Activated B cell treated with CpG ODN at 0.5 μM for 24 hours (primary cell): Measurements from ENCODE around the gene THOC2. TPM values are rescaled to one million over a fixed set of nuclear protein-coding genes. Genes with fewer than 3 reads are reported as not detected.
"Not testable (repeated sequence)": the region's sequence is repeated elsewhere in the genome, so short reads cannot be mapped to it uniquely, and the experiment has no call there.

Source experiments
- ATAC-seq: fragments of 200-7000 bp; cut with Tn5 transposase; one replicate; pipeline ENCODE4 v1.10.0; 2021; ENCODE audit warnings: low read depth, mild to moderate bottlenecking, moderate library complexity
- CTCF ChIA-PET: fragments of 350-600 bp; sonication (Branson Sonifier 250); formaldehyde crosslinking; loops from one replicate; lab custom pipeline; 2021; ENCODE audit warnings: antibody characterized with exemption; lab: Charles Lee
- POLR2A ChIA-PET: fragments of 350-600 bp; sonication (Branson Sonifier 250); formaldehyde crosslinking; loops from one replicate; lab custom pipeline; 2021; ENCODE audit warnings: antibody characterized with exemption; lab: Charles Lee
- DNase-seq: peaks from one replicate; pipeline ENCODE4 v3.0.0; 2022
- H3K27ac Mint-ChIP-seq: one replicate; pipeline ENCODE4 v1.8.0; 2020; ENCODE audit warnings: mixed read lengths
- H3K27me3 Mint-ChIP-seq: one replicate; pipeline ENCODE4 v1.8.0; 2021; ENCODE audit warnings: mixed read lengths
- H3K36me3 Mint-ChIP-seq: one replicate; pipeline ENCODE4 v1.8.0; 2021; ENCODE audit warnings: low read depth, mixed read lengths
- H3K4me1 Mint-ChIP-seq: one replicate; pipeline ENCODE4 v1.8.0; 2021; ENCODE audit warnings: mixed read lengths
- H3K4me3 Mint-ChIP-seq: one replicate; pipeline ENCODE4 v1.8.0; 2020; ENCODE audit warnings: mild to moderate bottlenecking, mixed read lengths
- H3K9me3 Mint-ChIP-seq: one replicate; pipeline ENCODE4 v1.8.0; 2020; ENCODE audit warnings: mixed read lengths
- CTCF ChIP-seq: fragments of 200-600 bp; IDR thresholded peaks from one replicate; pipeline ENCODE4 v1.8.0; 2022; ENCODE audit warnings: antibody characterized with exemption, mild to moderate bottlenecking
- intact Hi-C: fragments of 100-400 bp; cut with micrococcal nuclease; formaldehyde crosslinking; loops from one replicate; pipeline ENCODE4 v1.15.1; 2024
- total RNA-seq: library from RNA; stranded (reverse); gene quantifications from 2 replicates; pipeline ENCODE4 v1.2.3, GENCODE V29; 2022

THOC2 gene, protein sequence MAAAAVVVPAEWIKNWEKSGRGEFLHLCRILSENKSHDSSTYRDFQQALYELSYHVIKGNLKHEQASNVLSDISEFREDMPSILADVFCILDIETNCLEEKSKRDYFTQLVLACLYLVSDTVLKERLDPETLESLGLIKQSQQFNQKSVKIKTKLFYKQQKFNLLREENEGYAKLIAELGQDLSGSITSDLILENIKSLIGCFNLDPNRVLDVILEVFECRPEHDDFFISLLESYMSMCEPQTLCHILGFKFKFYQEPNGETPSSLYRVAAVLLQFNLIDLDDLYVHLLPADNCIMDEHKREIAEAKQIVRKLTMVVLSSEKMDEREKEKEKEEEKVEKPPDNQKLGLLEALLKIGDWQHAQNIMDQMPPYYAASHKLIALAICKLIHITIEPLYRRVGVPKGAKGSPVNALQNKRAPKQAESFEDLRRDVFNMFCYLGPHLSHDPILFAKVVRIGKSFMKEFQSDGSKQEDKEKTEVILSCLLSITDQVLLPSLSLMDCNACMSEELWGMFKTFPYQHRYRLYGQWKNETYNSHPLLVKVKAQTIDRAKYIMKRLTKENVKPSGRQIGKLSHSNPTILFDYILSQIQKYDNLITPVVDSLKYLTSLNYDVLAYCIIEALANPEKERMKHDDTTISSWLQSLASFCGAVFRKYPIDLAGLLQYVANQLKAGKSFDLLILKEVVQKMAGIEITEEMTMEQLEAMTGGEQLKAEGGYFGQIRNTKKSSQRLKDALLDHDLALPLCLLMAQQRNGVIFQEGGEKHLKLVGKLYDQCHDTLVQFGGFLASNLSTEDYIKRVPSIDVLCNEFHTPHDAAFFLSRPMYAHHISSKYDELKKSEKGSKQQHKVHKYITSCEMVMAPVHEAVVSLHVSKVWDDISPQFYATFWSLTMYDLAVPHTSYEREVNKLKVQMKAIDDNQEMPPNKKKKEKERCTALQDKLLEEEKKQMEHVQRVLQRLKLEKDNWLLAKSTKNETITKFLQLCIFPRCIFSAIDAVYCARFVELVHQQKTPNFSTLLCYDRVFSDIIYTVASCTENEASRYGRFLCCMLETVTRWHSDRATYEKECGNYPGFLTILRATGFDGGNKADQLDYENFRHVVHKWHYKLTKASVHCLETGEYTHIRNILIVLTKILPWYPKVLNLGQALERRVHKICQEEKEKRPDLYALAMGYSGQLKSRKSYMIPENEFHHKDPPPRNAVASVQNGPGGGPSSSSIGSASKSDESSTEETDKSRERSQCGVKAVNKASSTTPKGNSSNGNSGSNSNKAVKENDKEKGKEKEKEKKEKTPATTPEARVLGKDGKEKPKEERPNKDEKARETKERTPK (N-terminal part only)
- total RNA-seq: 97.8 and 106 TPM in 2 replicates

DNA sequence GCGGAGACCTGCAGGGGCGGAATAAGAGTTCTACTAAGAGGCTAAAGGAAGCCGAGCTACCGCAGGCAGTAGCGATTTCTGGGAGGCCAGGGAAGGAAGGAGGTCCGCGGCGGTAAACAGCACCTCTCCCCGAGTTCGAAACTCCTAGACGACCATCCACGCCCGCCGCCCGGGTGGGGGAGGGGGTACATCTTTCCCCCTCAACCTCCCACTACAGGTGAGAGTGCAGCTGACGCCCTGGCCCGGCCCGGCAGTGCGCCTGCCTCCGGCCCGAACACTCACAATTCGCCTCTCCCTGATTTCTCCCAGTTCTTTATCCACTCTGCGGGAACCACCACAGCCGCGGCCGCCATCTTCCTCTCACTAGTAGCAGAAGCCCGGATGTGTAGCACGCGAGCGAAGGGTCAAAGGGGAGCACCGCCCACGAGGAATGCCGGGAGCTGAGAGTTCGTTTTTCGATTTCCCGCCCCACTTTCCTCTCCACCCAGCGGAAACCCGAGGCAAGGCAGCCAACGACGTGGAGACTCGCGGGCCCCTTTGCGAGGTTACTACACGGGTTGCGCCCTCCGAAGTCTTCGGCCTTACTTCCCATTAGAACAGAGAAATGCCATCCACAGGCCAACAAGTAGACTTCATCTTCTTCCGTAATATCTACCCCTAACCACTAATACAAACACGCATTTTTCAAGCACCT is at the start of gene THOC2:
TSS of gene THOC2 (minus strand) at position 383 of the 694 bp plus-strand sequence. CDS start at position 353, 30 bp downstream.
- CTCF ChIA-PET: interaction anchor here (1.0 kb wide), 1 partner anchor 100 kb away, joined by 3 read pairs; no protein-coding TSS in a partner anchor
- H3K36me3 Mint-ChIP-seq: peaks cover 11% of the 10 kb centered on the region
- H3K9me3 Mint-ChIP-seq: no peaks in the 10 kb centered on the region
- peak; percentile 61 for DNase-seq
- peak within 1 kb of the TSS; percentile 87 for H3K27ac Mint-ChIP-seq
- intact Hi-C loops: loop anchor here (2.0 kb wide), 1 partner anchor 228 kb away; the partner anchor contains the start of gene STAG2
- H3K4me3 Mint-ChIP-seq: peak within 1 kb of the TSS; percentile 94
- peaks cover 33% of the 10 kb centered on the region for H3K4me1 Mint-ChIP-seq
- H3K27me3 Mint-ChIP-seq: no peaks in the 10 kb centered on the region
- ATAC-seq: peak; percentile 94
- POLR2A ChIA-PET: interaction anchor here (1.0 kb wide), 1 partner anchor 98 kb away, joined by 3 read pairs; no protein-coding TSS in a partner anchor
- no peak for TF ChIP-seq CTCF

GRCh38 chrX:123781786-123782185 is 48.9 kb upstream of the THOC2 start:
- CTCF ChIA-PET, H3K27ac Mint-ChIP-seq: not testable (repeated sequence)

DNA sequence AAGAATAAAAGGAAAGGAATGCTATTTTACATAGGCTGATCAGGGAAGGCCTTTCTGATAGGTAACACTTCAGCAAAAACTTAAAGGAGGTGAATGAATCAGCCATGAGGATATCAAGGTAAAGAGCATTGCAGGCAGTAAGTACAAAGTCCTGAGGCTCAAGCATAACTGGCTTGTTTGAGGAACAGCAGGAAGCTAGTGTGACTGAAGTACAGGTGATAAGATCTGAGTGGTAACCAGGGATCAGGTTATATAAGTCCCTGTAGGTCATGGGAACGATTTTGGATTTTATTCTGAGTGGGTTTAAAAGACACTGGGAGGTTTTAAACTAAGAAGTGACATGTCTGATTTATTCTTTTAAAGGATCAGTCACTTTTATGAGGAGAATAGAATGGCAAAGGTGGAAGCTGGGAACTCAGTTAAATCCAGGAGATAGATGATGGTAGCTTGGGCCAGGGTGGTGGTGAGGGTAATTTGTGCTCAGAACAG is 47.1 kb upstream of the THOC2 start:
- no peaks in the 10 kb centered on the region for H3K9me3 Mint-ChIP-seq
- TF ChIP-seq CTCF: no peak
- H3K4me1 Mint-ChIP-seq: peaks cover 5% of the 10 kb centered on the region
- no peak overlapping the region for H3K27ac Mint-ChIP-seq
- no peak overlapping the region for H3K4me3 Mint-ChIP-seq
- DNase-seq: no peak
- ATAC-seq: no peak
- intact Hi-C loops: no loop called here
- H3K36me3 Mint-ChIP-seq: no peaks in the 10 kb centered on the region
- no peaks in the 10 kb centered on the region for H3K27me3 Mint-ChIP-seq
- ChIA-PET POLR2A (no interaction called here), CTCF (no interaction called here)

More at GRCh38 chrX:123781786-123782185, 48.9 kb upstream of the THOC2 start:
- DNase-seq, ATAC-seq, intact Hi-C loops, H3K4me1 Mint-ChIP-seq, POLR2A ChIA-PET, H3K9me3 Mint-ChIP-seq, H3K27me3 Mint-ChIP-seq, H3K4me3 Mint-ChIP-seq, H3K36me3 Mint-ChIP-seq: not testable (repeated sequence)

DNA sequence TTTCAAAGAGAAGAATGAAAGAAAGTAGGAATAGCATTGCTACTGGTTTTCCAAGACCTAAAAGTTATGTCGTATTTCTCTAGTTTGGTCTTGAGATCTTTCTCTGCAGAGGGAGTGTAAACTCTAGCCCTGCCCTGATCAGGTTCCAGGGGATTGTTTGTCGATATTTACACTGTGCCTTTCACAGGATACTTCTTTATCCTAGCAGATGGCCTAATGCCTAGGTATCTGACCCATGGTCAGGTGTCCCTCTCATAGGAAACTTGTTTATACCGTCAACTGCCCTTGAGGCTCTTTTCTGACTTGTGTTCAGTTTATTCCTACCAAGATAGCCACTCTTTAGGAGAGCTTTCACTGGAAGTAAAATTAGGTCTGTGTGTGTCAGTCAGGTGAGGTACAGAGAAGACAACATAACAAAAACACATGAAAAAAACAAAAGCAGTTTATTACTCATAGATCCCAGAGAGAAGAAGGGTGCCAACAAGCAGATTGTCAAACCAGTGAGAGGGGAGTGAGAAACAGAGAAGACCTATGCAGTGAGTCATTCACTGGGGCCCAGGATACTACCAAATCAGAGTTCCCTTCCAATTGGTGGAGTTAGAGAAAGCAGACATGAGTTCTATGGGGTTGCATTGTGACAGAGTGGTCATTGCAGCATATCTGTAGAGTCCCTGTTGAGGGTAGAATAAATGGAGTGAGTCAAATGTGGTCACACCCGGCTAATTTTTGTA is 40.6 kb upstream of the THOC2 start:
- no peaks in the 10 kb centered on the region for H3K4me1 Mint-ChIP-seq
- H3K27me3 Mint-ChIP-seq: no peaks in the 10 kb centered on the region
- ATAC-seq (no peak), DNase-seq (no peak)
- intact Hi-C loops: no loop called here
- ChIA-PET CTCF (no interaction called here), POLR2A (no interaction called here)
- no peak overlapping the region for H3K4me3 Mint-ChIP-seq
- no peak for TF ChIP-seq CTCF
- H3K27ac Mint-ChIP-seq: no peak overlapping the region
- H3K9me3 Mint-ChIP-seq: no peaks in the 10 kb centered on the region
- H3K36me3 Mint-ChIP-seq: no peaks in the 10 kb centered on the region
